Muscle of back (tissue), 11 donors: ENCODE measurements around the gene C20orf144. TPM values are rescaled to one million over a fixed set of nuclear protein-coding genes. Genes with fewer than 3 reads are reported as not detected.
A peak's percentile ranks its signal among the peaks of the same experiment; 100 is the strongest.

Source experiments
- DNase-seq, 3 donors: peaks; one replicate each; pipeline versions ENCODE4 v3.0.0 to v3.0.0-alpha.2; 2013
- polyA plus RNA-seq, 10 donors: library from polyadenylated mRNA; unstranded; fragments of 120-200 nt; gene quantifications; one replicate each; pipeline ENCODE4 v1.2.1, GENCODE V29; 2013; ENCODE audit not compliant: insufficient read length in 10 of 10

The C20orf144 gene
- polyA plus RNA-seq, 10 donors: 0.08 to 0.36 (median 0.21) TPM; not detected in 2

- DNase-seq: no peak
Observed at GRCh38 chr20:33664085-33664761, 2.1 kb downstream of the C20orf144 start.

GRCh38 chr20:33664762-33665144 lies 2.6 kb downstream of the C20orf144 start:
- no peak for DNase-seq

- DNase-seq: peak; percentile 91 to 96 (median 93)
Observed at GRCh38 chr20:33666293-33667244, 4.4 kb downstream of the C20orf144 start, which contains the start of gene ACTL10. ACTL10 (plus strand) TSS chr20:33666943; CDS start chr20:33667498, 555 bp downstream.

- peak in 1 of 3 donors; percentile 68 for DNase-seq
Observed at GRCh38 chr20:33667245-33667675, 5.1 kb downstream of the C20orf144 start.

DNA sequence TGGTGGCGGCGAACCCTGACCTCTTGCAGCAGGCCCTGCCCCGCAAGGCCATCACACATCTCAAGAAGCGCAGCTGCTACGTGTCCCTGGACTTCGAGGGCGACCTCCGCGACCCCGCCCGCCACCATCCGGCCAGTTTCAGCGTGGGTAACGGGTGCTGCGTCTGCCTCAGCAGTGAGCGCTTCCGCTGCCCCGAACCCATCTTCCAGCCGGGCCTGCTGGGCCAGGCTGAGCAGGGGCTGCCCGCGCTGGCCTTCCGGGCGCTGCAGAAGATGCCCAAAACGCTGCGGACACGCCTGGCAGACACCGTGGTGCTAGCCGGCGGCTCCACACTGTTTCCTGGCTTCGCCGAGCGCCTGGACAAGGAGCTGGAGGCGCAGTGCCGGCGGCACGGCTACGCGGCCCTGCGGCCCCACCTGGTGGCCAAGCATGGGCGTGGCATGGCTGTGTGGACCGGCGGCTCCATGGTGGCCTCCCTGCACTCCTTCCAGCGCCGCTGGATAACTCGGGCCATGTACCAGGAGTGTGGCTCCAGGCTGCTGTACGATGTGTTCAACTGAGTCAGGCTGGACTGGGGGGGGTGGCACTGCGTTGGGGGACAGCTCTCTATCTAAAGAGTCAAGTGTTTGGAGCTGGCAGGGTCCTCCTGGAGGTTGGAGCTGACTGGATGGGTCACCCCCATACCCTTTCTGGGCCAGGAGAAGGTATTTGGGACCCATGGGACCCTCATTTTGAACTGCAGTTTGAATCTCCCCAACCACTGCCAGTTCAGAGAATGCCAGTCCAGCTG lies 5.7 kb downstream of the C20orf144 start:
- DNase-seq: peak; percentile 63 to 92 (median 78)

GRCh38 chr20:33668466-33669155 lies 6.5 kb downstream of the C20orf144 start:
- DNase-seq: no peak

- DNase-seq: no peak
Observed at GRCh38 chr20:33669224-33669623, 7.1 kb downstream of the C20orf144 start.

DNA sequence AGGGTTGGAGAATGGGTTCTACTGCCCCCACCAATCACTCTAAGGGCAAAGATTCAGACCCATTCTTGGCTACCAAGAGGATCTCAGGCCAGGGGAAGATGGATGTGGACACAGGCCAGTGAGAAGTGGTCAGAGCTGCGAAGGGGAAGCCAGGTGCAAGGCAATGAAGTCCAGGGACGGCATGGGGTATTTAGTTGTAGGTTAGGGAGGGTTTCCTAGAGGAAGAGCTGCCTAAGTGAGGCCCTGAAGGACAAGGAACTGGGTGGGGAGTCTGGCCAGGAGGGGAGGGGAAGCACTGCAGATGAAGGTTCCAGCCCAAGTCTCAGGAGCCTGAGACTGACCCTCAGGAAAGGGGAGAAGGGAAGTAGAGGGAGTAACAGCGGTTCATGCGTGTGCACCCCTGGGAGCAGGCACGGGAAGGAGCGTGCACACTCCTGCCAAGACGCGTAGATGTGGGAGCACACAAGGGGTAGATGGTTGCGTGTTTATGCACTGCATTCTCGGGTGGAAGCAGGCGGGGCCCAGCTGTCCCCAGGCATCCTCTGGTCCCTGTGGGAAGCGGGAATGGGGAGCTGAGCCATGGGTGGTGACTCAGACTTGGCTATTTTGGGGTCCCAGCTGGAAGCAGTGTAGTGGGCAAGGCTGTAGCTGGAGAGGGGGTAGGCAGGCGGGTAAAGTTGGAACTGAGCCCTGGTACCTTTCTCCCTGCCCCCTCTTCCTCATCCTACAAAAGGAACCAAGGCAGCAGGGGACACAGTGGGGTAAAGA lies 7.9 kb downstream of the C20orf144 start:
- DNase-seq: no peak

GRCh38 chr20:33670715-33671499 lies 8.8 kb downstream of the C20orf144 start:
- DNase-seq: no peak

- DNase-seq: no peak
Observed at GRCh38 chr20:33671573-33672288, 9.6 kb downstream of the C20orf144 start.

DNA sequence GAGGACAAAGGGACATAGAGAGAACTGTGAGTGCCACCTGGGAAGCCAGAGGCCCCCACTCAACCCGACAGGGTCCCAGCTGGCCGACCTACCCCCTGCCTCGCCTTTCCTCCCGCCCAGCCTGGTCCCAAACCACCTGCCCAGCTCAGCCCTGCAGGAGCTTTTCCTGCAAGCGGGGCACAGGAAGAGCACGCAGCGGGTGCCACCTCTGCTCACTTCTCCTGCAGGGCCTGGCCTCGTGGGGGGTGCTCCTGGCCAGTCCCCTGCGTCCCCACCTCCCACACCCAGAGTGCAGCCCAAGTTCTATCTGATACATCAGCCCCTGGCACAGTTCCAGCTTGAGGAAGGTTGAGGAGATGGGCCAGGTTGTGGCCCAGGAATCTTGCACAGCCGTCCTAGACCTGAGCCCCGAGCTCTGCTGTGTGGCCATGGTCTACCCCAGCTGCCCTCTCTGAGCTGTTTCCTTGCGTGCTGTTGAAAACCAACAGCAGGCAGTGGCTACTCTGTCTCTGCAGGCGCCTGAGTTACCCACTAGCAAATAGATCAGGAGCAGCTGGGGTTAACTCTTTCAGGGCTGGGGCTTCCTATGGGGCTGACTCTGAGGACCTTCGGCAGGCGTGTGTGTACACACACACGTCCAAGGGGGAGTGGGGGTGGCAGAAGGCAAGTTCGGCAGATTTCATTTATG lies 10.4 kb downstream of the C20orf144 start:
- DNase-seq: no peak

- no peak for DNase-seq
Observed at GRCh38 chr20:33673114-33673409, 10.9 kb downstream of the C20orf144 start.

DNA sequence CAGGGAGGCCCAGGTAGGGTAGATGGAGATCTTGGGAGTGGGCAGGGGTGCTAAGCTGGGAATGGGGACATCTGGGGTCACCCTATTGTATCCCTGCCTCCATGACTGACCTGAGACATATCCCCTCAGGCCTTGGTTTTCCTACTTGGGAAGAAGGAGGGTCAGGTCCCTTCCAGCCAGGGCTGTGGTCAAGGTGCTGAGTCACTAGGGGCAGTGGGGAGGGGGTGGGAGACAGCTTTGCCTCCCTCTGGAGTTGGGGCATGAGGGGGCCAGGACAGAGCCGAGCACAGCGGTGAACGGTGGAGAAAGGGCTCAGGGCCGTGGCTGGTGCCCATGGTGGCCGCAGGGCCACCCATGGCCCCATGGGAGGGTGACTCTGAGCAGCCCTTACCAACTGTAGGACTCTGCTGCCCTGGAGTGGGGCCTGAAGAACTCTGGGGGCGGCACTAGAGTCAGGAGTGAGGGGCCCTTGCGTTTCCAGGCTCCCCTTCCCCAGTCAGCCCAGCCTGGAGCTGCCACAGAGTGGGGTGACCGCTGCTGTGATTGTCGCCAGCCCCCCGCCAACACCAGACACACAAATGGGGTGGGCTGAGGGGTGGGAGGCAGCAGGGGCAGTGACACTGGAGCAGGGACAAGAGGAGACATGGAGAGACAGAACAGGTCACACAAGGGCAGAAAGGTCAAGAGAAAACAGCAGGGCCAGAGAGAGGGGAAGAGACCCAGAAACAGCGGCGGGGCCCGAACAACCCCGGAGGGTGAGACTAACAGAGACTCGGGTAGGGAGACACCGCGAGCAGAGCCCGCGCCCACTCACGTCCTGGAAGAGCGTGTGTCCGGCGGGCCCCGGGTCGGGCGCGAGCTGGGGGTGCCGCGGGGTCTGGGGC lies 11.5 kb downstream of the C20orf144 start:
- DNase-seq: no peak

GRCh38 chr20:33674294-33675135 lies 12.4 kb downstream of the C20orf144 start, which contains the start of gene NECAB3:
NECAB3 (minus strand) TSS chr20:33674428; CDS start chr20:33674352, 76 bp downstream.
- DNase-seq: peak; percentile 78 to 92 (median 85)

GRCh38 chr20:33675136-33675959 lies 13.2 kb downstream of the C20orf144 start:
- no peak for DNase-seq
